Endothelial cell of umbilical vein (primary cell): ENCODE results near the gene CLPX. TPM values are rescaled to one million over a fixed set of nuclear protein-coding genes. Genes with fewer than 3 reads are reported as not detected.

Source experiments
- BruUV-seq: library from RNA; stranded (reverse); fragments of 400-500 nt; replicated peaks from 2 replicates; lab custom pipeline; 2021; lab: Mats Ljungman, UMichigan
- CTCF ChIA-PET: fragments of 300-600, 350-600 bp; sonication (Branson Sonifier 250); formaldehyde crosslinking; loops from one replicate; lab custom pipeline; 2021; ENCODE audit warnings: antibody characterized with exemption, inconsistent platforms; lab: Charles Lee
- POLR2A ChIA-PET: fragments of 300-600, 350-600 bp; sonication (Branson Sonifier 250); formaldehyde crosslinking; loops from one replicate; lab custom pipeline; 2021; ENCODE audit warnings: antibody characterized with exemption, inconsistent platforms; lab: Charles Lee
- DNase-seq: peaks from one replicate; pipeline ENCODE4 v3.0.0-alpha.2; 2011; ENCODE audit warnings: low read depth, low spot score
- FAIRE-seq: peaks from 2 replicates; lab custom pipeline; 2011; peaks lifted over from hg19 to GRCh38; lab: Jason Lieb, UNC
- H2AFZ ChIP-seq: 2 replicates; pipeline ENCODE4 v1.6.0; 2012; ENCODE audit warnings: low read depth, low read length, control low read depth, inconsistent platforms
- H3K27ac ChIP-seq: 2 replicates; pipeline ENCODE4 v1.5.1; 2011; ENCODE audit warnings: low read depth, mild to moderate bottlenecking, control low read depth, low read length, moderate library complexity; ENCODE audit not compliant: insufficient read depth
- H3K27me3 ChIP-seq, 2 experiments: 2 replicates each; pipeline versions ENCODE4 v1.6.0 to v1.6.1; 2011; ENCODE audit warnings: low read length in 2 of 2, mixed read lengths in 1 of 2; ENCODE audit not compliant: control insufficient read depth in 2 of 2, insufficient read depth in 2 of 2
- H3K36me3 ChIP-seq, 2 experiments: 2 replicates in 1 of 2; 3 replicates in 1 of 2; pipeline ENCODE4 v1.5.1; 2011; ENCODE audit warnings: low read length in 2 of 2, mild to moderate bottlenecking in 1 of 2, moderate library complexity in 1 of 2; ENCODE audit not compliant: control insufficient read depth in 2 of 2, insufficient read depth in 2 of 2; ENCODE audit errors: extremely low read depth in 1 of 2
- H3K4me1 ChIP-seq: 3 replicates; pipeline ENCODE4 v1.5.1; 2011; ENCODE audit warnings: mild to moderate bottlenecking, low read length; ENCODE audit not compliant: control insufficient read depth, insufficient read depth; ENCODE audit errors: extremely low read depth
- H3K4me2 ChIP-seq: 2 replicates; pipeline ENCODE4 v1.6.1; 2011; ENCODE audit warnings: low read length, control low read depth, mixed read lengths; ENCODE audit not compliant: insufficient read depth
- H3K4me3 ChIP-seq, 3 experiments: fragments of 200-600 bp in 1 of 3; sonication (generic), shearing (Covaris generic) in 1 of 3; replicated peaks in 1 of 3; 2 replicates each; pipeline ENCODE4 v1.5.1; 2011 to 2016; ENCODE audit warnings: control low read depth in 3 of 3, low read length in 3 of 3, mild to moderate bottlenecking in 2 of 3, inconsistent platforms in 1 of 3, low read depth in 1 of 3, moderate library complexity in 1 of 3; ENCODE audit not compliant: insufficient read depth in 1 of 3
- H3K79me2 ChIP-seq: 2 replicates; pipeline ENCODE4 v1.6.0; 2012; ENCODE audit warnings: low read length, inconsistent platforms; ENCODE audit not compliant: control insufficient read depth, insufficient read depth
- H3K9ac ChIP-seq: replicated peaks from 2 replicates; pipeline ENCODE3; 2011; ENCODE audit warnings: low read length, control low read depth; ENCODE audit not compliant: insufficient read depth; ENCODE audit errors: extremely low read depth
- H3K9me1 ChIP-seq: replicated peaks from 3 replicates; pipeline ENCODE4 v1.6.0; 2011; ENCODE audit warnings: mild to moderate bottlenecking, low read length; ENCODE audit not compliant: control insufficient read depth, insufficient read depth; ENCODE audit errors: extremely low read depth
- H3K9me3 ChIP-seq: replicated peaks from 2 replicates; pipeline ENCODE4 v1.5.1; 2012; ENCODE audit warnings: low read length, inconsistent platforms; ENCODE audit not compliant: control insufficient read depth, insufficient read depth
- H4K20me1 ChIP-seq: replicated peaks from 2 replicates; pipeline ENCODE3; 2011; ENCODE audit warnings: mild to moderate bottlenecking, low read length; ENCODE audit not compliant: control insufficient read depth, insufficient read depth; ENCODE audit errors: extremely low read depth
- EZH2 ChIP-seq: IDR thresholded peaks from 2 replicates; pipeline ENCODE4 v1.6.1; 2012; ENCODE audit warnings: borderline replicate concordance, low read depth, mild to moderate bottlenecking, moderate library complexity, low read length, inconsistent platforms; ENCODE audit not compliant: severe bottlenecking
- FOS ChIP-seq: IDR thresholded peaks from 2 replicates; pipeline ENCODE4 v1.6.1; 2011; ENCODE audit warnings: mild to moderate bottlenecking, low read length, moderate library complexity, borderline replicate concordance; ENCODE audit not compliant: insufficient read depth
- GATA2 ChIP-seq: IDR thresholded peaks from 2 replicates; pipeline ENCODE4 v1.7.0; 2011; ENCODE audit warnings: low read depth, mild to moderate bottlenecking, moderate library complexity, mixed read lengths, low read length; ENCODE audit not compliant: insufficient read length, insufficient read depth
- JUN ChIP-seq: IDR thresholded peaks from 2 replicates; pipeline ENCODE4 v1.6.1; 2011; ENCODE audit warnings: borderline replicate concordance, low read depth; ENCODE audit not compliant: insufficient read length, insufficient read depth
- MYC ChIP-seq: IDR thresholded peaks from one replicate; pipeline ENCODE4 v1.6.1; 2011; ENCODE audit warnings: mild to moderate bottlenecking, low read depth, low read length
- POLR2A ChIP-seq: IDR thresholded peaks from 2 replicates; pipeline ENCODE4 v1.6.1; 2012; ENCODE audit warnings: low read depth, mild to moderate bottlenecking, control low read depth, low read length
- POLR2AphosphoS5 ChIP-seq: IDR thresholded peaks from 2 replicates; pipeline ENCODE4 v1.6.1; 2012; ENCODE audit warnings: low read depth, mild to moderate bottlenecking, control low read depth, low read length, moderate library complexity; ENCODE audit not compliant: insufficient read depth
- dilution Hi-C: fragments of 300-500 bp; cut with MboI; formaldehyde crosslinking; loops from one replicate; pipeline ENCODE4 v1.15.0; 2019; ENCODE audit warnings: low sequenced_read_pairs; ENCODE audit not compliant: extremely low pct_ligation_motif_present
- intact Hi-C: fragments of 100-400 bp; cut with micrococcal nuclease; formaldehyde crosslinking; loops from one replicate; pipeline ENCODE4 v1.10.0; 2022
- polyA plus RNA-seq, 4 experiments: library from polyadenylated mRNA; depleted of rRNA in 3 of 4; stranded (reverse) in 3 of 4; unstranded in 1 of 4; fragments of >200 nt; gene quantifications; 2 replicates each; pipeline versions ENCODE4 v1.2.1 to v1.2.3, GENCODE V29; 2011 to 2012; ENCODE audit warnings: missing spikeins in 1 of 4
- total RNA-seq: library from RNA; stranded (reverse); gene quantifications from 2 replicates; pipeline ENCODE4 v1.2.3, GENCODE V29; 2021
- TF ChIP-seq, protein P1 (sequence below): IDR thresholded peaks from 2 replicates; pipeline ENCODE4 v1.6.1; 2011; ENCODE audit not compliant: insufficient read depth, insufficient read length
- TF ChIP-seq, protein P2 (sequence below), 2 donors: IDR thresholded peaks; 1 replicate in 1 of 2; 2 replicates in 1 of 2; pipeline ENCODE4 v1.5.1; 2011; ENCODE audit warnings: low read length in 2 of 2, mild to moderate bottlenecking in 2 of 2, moderate library complexity in 2 of 2, control low read depth in 1 of 2, inconsistent platforms in 1 of 2, low read depth in 1 of 2; ENCODE audit not compliant: insufficient read depth in 1 of 2; ENCODE audit errors: extremely low read depth in 1 of 2

Gene CLPX
- total and polyA plus RNA-seq, 2 donors (not counting 3 experiments of a cell fraction or from before 2014, with no cell fraction given): 11.1 to 41.4 TPM

DNA sequence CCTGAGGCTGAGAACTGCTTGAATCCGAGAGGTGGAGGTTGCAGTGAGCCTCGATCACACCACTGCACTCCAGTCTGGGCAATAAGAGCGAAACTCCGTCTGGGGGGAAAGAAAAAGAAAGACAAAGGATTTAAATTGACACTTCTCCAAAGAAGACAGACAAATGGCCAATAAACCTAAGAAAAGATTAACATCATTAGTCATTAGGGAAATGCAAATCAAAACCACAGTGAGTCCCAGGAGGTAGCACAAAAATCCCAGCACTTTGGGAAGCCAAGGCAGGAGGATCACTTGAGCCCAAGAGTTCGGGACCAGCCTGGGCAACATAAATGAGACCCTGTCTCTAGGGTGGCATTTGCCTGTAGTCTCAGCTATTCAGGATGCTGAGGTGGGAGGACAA, 12.6 kb downstream of the CLPX start:
- Histone ChIP-seq H3K79me2 (peaks cover 6% of the 10 kb centered on the region), H3K4me3 (no peak overlapping the region), H2AFZ (no peak overlapping the region), H3K9me1 (no peaks in the 10 kb centered on the region), H4K20me1 (no peaks in the 10 kb centered on the region), H3K9ac (no peak overlapping the region), H3K4me2 (no peak overlapping the region), H3K9me3 (no peaks in the 10 kb centered on the region), H3K4me1 (no peaks in the 10 kb centered on the region), H3K36me3 (peaks cover 3 to 10% of the 10 kb centered on the region in 2 experiments), H3K27ac (no peak overlapping the region), H3K27me3 (no peaks in the 10 kb centered on the region)
- no peak for FAIRE-seq
- POLR2A ChIA-PET: no interaction called here
- no peak for DNase-seq
- no TSS peak for BruUV-seq
- intact Hi-C loops (no loop called here), dilution Hi-C loops (no loop called here)
- TF ChIP-seq FOS (no peak), POLR2AphosphoS5 (no peak), EZH2 (no peak), MYC (no peak), POLR2A (no peak), GATA2 (no peak), JUN (no peak)
- TF ChIP-seq, protein P1, sequence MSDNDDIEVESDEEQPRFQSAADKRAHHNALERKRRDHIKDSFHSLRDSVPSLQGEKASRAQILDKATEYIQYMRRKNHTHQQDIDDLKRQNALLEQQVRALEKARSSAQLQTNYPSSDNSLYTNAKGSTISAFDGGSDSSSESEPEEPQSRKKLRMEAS: no peak
- TF ChIP-seq, protein P2, sequence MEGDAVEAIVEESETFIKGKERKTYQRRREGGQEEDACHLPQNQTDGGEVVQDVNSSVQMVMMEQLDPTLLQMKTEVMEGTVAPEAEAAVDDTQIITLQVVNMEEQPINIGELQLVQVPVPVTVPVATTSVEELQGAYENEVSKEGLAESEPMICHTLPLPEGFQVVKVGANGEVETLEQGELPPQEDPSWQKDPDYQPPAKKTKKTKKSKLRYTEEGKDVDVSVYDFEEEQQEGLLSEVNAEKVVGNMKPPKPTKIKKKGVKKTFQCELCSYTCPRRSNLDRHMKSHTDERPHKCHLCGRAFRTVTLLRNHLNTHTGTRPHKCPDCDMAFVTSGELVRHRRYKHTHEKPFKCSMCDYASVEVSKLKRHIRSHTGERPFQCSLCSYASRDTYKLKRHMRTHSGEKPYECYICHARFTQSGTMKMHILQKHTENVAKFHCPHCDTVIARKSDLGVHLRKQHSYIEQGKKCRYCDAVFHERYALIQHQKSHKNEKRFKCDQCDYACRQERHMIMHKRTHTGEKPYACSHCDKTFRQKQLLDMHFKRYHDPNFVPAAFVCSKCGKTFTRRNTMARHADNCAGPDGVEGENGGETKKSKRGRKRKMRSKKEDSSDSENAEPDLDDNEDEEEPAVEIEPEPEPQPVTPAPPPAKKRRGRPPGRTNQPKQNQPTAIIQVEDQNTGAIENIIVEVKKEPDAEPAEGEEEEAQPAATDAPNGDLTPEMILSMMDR (IDR thresholded peaks at IDR 0.05; ENCODE audit: extremely low read depth in 1 of 2, insufficient read depth in 1 of 2, low read depth in 1 of 2, low read length in 2 of 2): no peak
- CTCF ChIA-PET: interaction anchor here (1.5 kb wide), 1 partner anchor 14 kb away, joined by 4 read pairs; no protein-coding TSS in a partner anchor
